GM12891 (cell line): Measurements from ENCODE around the gene STX16.

ENCODE experiments used
- PAX5 ChIP-seq: IDR thresholded peaks from 2 replicates; pipeline ENCODE4 v1.6.1; 2011; ENCODE audit warnings: low read length, moderate library complexity, mild to moderate bottlenecking; ENCODE audit not compliant: insufficient read depth, severe bottlenecking
- POLR2A ChIP-seq: IDR thresholded peaks from 2 replicates; pipeline ENCODE4 v1.6.1; 2011; ENCODE audit warnings: low read depth, low read length, control low read depth
- POLR2AphosphoS5 ChIP-seq: IDR thresholded peaks from 2 replicates; pipeline ENCODE4 v1.6.1; 2011; ENCODE audit warnings: low read depth, low read length, control low read depth
- SPI1 ChIP-seq: IDR thresholded peaks from 2 replicates; pipeline ENCODE4 v1.6.1; 2011; ENCODE audit warnings: low read depth, low read length, control low read depth
- TAF1 ChIP-seq: IDR thresholded peaks from 2 replicates; pipeline ENCODE4 v1.6.1; 2011; ENCODE audit warnings: low read depth, low read length, control low read depth

- TF ChIP-seq SPI1 (no peak), POLR2A (no peak), TAF1 (no peak), PAX5 (no peak), POLR2AphosphoS5 (no peak)
Measured at GRCh38 chr20:58610071-58610800, 40.8 kb upstream of the STX16 start.
